OCI-LY7 (cell line): ENCODE results near the gene SNX24. TPM values are rescaled to one million over a fixed set of nuclear protein-coding genes. Genes with fewer than 3 reads are reported as not detected.

Experiments used
- Bru-seq: library from RNA; stranded (reverse); fragments of 400-500 nt; gene quantifications from one replicate; lab custom pipeline; 2021; lab: Mats Ljungman, UMichigan
- BruChase-seq, 2 experiments: library from RNA; stranded (reverse); fragments of 400-500 nt; gene quantifications; one replicate each; lab custom pipeline; 2021; lab: Mats Ljungman, UMichigan
- BruUV-seq: library from RNA; stranded (reverse); fragments of 400-500 nt; replicated peaks from 2 replicates; lab custom pipeline; 2021; lab: Mats Ljungman, UMichigan
- CTCF ChIA-PET: fragments of 300-600 bp; sonication (Branson Sonifier 250); formaldehyde crosslinking; loops from one replicate; lab custom pipeline; 2022; ENCODE audit warnings: antibody characterized with exemption; ENCODE audit not compliant: unreplicated experiment; lab: Charles Lee
- POLR2A ChIA-PET: fragments of 300-600 bp; sonication (Branson Sonifier 250); formaldehyde crosslinking; loops from one replicate; lab custom pipeline; 2022; ENCODE audit warnings: antibody characterized with exemption; lab: Charles Lee
- DNase-seq: peaks from one replicate; pipeline ENCODE4 v3.0.0-alpha.2; 2015; ENCODE audit warnings: low spot score
- H2AFZ ChIP-seq: fragments of 200-600 bp; sonication (generic), shearing (Covaris generic); 2 replicates; pipeline ENCODE4 v1.6.1; 2014; ENCODE audit warnings: mild to moderate bottlenecking, antibody characterized with exemption, low read length, moderate library complexity
- H3K27ac ChIP-seq: fragments of 200-600 bp; sonication (generic); 2 replicates; pipeline ENCODE4 v1.5.1; 2014; ENCODE audit warnings: mixed run types, low read depth, mild to moderate bottlenecking, moderate library complexity, low read length, inconsistent platforms; ENCODE audit not compliant: poor library complexity, severe bottlenecking
- H3K36me3 ChIP-seq: fragments of 200-600 bp; sonication (generic); 2 replicates; pipeline ENCODE4 v1.6.1; 2014; ENCODE audit warnings: mild to moderate bottlenecking, antibody characterized with exemption, low read length, moderate library complexity, mixed read lengths; ENCODE audit not compliant: insufficient read depth
- H3K4me1 ChIP-seq: fragments of 200-600 bp; sonication (generic); 2 replicates; pipeline ENCODE4 v1.5.1; 2014; ENCODE audit warnings: mild to moderate bottlenecking, low read length; ENCODE audit not compliant: insufficient read depth, poor library complexity, severe bottlenecking
- H3K4me2 ChIP-seq: fragments of 200-600 bp; sonication (generic); 2 replicates; pipeline ENCODE4 v1.6.1; 2014; ENCODE audit warnings: mild to moderate bottlenecking, low read length
- H3K4me3 ChIP-seq: fragments of 200-600 bp; sonication (generic); 2 replicates; pipeline ENCODE4 v1.5.1; 2014; ENCODE audit warnings: mild to moderate bottlenecking, low read depth, low read length; ENCODE audit not compliant: poor library complexity, severe bottlenecking
- H3K79me2 ChIP-seq: fragments of 200-600 bp; sonication (generic); 2 replicates; pipeline ENCODE4 v1.6.1; 2016; ENCODE audit warnings: low read depth, mild to moderate bottlenecking, low read length, moderate library complexity, mixed read lengths; ENCODE audit not compliant: insufficient read depth
- H3K9me2 ChIP-seq: fragments of 200-600 bp; sonication (generic); 2 replicates; pipeline ENCODE4 v1.6.1; 2016; ENCODE audit warnings: mild to moderate bottlenecking, low read length, mixed read lengths; ENCODE audit not compliant: insufficient read depth
- H3K9me3 ChIP-seq: fragments of 200-600 bp; sonication (generic); 2 replicates; pipeline ENCODE4 v1.6.1; 2014; ENCODE audit warnings: mild to moderate bottlenecking, mixed run types, low read length, mixed read lengths
- H4K20me1 ChIP-seq: fragments of 200-600 bp; sonication (generic); 2 replicates; pipeline ENCODE4 v1.6.1; 2014; ENCODE audit warnings: mild to moderate bottlenecking, antibody characterized with exemption, low read length, moderate library complexity, mixed read lengths; ENCODE audit not compliant: insufficient read depth
- CTCF ChIP-seq: fragments of 200-600 bp; sonication (generic); conservative IDR thresholded peaks from 2 replicates; pipeline ENCODE4 v1.5.1; 2014; ENCODE audit warnings: mild to moderate bottlenecking, antibody characterized with exemption, low read length, moderate library complexity, mixed read lengths
- EZH2phosphoT487 ChIP-seq: fragments of 200-600 bp; sonication (generic); IDR thresholded peaks from 2 replicates; pipeline ENCODE4 v1.6.1; 2018; ENCODE audit warnings: low read depth, borderline replicate concordance, mild to moderate bottlenecking, mixed run types, antibody characterized with exemption, low read length, moderate library complexity, mixed read lengths
- intact Hi-C: fragments of 100-400 bp; cut with micrococcal nuclease; formaldehyde crosslinking; loops from one replicate; pipeline ENCODE4 v1.10.0; 2022; ENCODE audit not compliant: unreplicated experiment
- long read RNA-seq: library from polyadenylated mRNA; stranded (forward); transcript quantifications from one replicate; pipeline ENCODE4 v2.0.0, GENCODE V29; 2022
- total RNA-seq, 2 experiments: library from RNA; depleted of rRNA in 1 of 2; stranded (reverse); fragments of >200 nt in 1 of 2; shearing (Covaris generic) in 1 of 2; gene quantifications; 2 replicates each; pipeline ENCODE4 v1.2.3, GENCODE V29; 2014 to 2022

SNX24 gene
- 5.7 and 6.9 TPM in 2 replicates for total RNA-seq (2014; rRNA removed; shearing (Covaris generic))
- total RNA-seq (2022), result 14.5 and 19.6 TPM in 2 replicates
- Bru-seq, nascent RNA, result percentile 55 among the genes with signal in this experiment
- BruChase-seq, experiment 1, labeled RNA remaining after a 6-hour chase, result percentile 53 among the genes with signal in this experiment
- percentile 52 among the genes with signal in this experiment for BruChase-seq, experiment 2, labeled RNA remaining after a 2-hour chase
- long read RNA-seq, transcript SNX24-201 (7 exons, 2,158 nt), result major isoform, 14 of 25 reads
- long read RNA-seq, transcript SNX24-205 (6 exons, 588 nt), result minor isoform, 5 of 25 reads
- long read RNA-seq, partial matches to known transcripts, result 0 of 25 reads
- long read RNA-seq, other reads (novel, unspliced or antisense), result 5 of 25 reads

- no peaks in the 10 kb centered on the region for H4K20me1 ChIP-seq
These were observed at the start of gene SNX24 for GRCh38 chr5:122845229-122846050. Gene SNX24 (plus strand): TSS chr5:122845613. CDS start chr5:122845634, 21 bp downstream.

GRCh38 chr5:122805481-122805880 is 39.9 kb upstream of the SNX24 start:
- POLR2A ChIA-PET, result no interaction called here
- BruUV-seq, result no TSS peak

More at GRCh38 chr5:122845229-122846050, at the start of gene SNX24:
- Histone ChIP-seq H3K79me2 (no peaks in the 10 kb centered on the region), H3K4me3 (peak within 1 kb of the TSS; percentile 76), H3K27ac (peak within 1 kb of the TSS; percentile 1), H3K4me1 (peaks cover 25% of the 10 kb centered on the region), H2AFZ (peak within 1 kb of the TSS; percentile 100), H3K4me2 (peak within 1 kb of the TSS; percentile 90), H3K36me3 (no peaks in the 10 kb centered on the region), H3K9me3 (no peaks in the 10 kb centered on the region), H3K9me2 (no peaks in the 10 kb centered on the region)
- ChIA-PET POLR2A (interaction anchor here (0.7 to 2.0 kb wide), 4 partner anchors 15 to 235 kb away, joined by 3 to 7 read pairs (median 4); no protein-coding TSS in a partner anchor), CTCF (no interaction called here)
- DNase-seq, result peak; percentile 81
- BruUV-seq, result no TSS peak
- intact Hi-C loops, result loop anchor here (10.0 kb wide), 1 partner anchor 141 kb away; no protein-coding TSS in a partner anchor
- TF ChIP-seq EZH2phosphoT487, result no peak
- TF ChIP-seq CTCF, result no peak

More at GRCh38 chr5:122805481-122805880, 39.9 kb upstream of the SNX24 start:
- no peaks in the 10 kb centered on the region for H4K20me1 ChIP-seq
- no peaks in the 10 kb centered on the region for H3K9me3 ChIP-seq
- no peak overlapping the region for H3K4me2 ChIP-seq
- H3K36me3 ChIP-seq, result peaks cover 87% of the 10 kb centered on the region
- CTCF ChIA-PET, result no interaction called here
- TF ChIP-seq CTCF (no peak), EZH2phosphoT487 (no peak)
- no peak overlapping the region for H2AFZ ChIP-seq
- no peaks in the 10 kb centered on the region for H3K79me2 ChIP-seq
- no peak for DNase-seq
- no peak overlapping the region for H3K27ac ChIP-seq
- H3K4me3 ChIP-seq, result no peak overlapping the region
- no peaks in the 10 kb centered on the region for H3K4me1 ChIP-seq
- intact Hi-C loops, result no loop called here
- no peaks in the 10 kb centered on the region for H3K9me2 ChIP-seq
